HCT116 (cell line): ENCODE results near the gene ZFP92. TPM values are rescaled to one million over a fixed set of nuclear protein-coding genes. Genes with fewer than 3 reads are reported as not detected.

ENCODE experiments used
- ATAC-seq: fragments of 200-7000 bp; cut with Tn5 transposase; 2 replicates; pipeline ENCODE4 v1.9.1; 2020; ENCODE audit warnings: mild to moderate bottlenecking, moderate library complexity
- BruUV-seq: library from RNA; stranded (reverse); fragments of 400-500 nt; replicated peaks from 2 replicates; lab custom pipeline; 2021; lab: Mats Ljungman, UMichigan
- CTCF ChIA-PET: fragments of 300-600 bp; sonication (Branson Sonifier 250); formaldehyde crosslinking; loops from one replicate; lab custom pipeline; 2021; ENCODE audit warnings: antibody characterized with exemption; lab: Charles Lee
- POLR2A ChIA-PET: fragments of 300-600, 350-600 bp; sonication (Branson Sonifier 250); formaldehyde crosslinking; loops from one replicate; lab custom pipeline; 2021; ENCODE audit warnings: antibody characterized with exemption; lab: Charles Lee
- RAD21 ChIA-PET, 2 experiments: fragments of 300-600 bp; sonication (Branson Sonifier 250); formaldehyde crosslinking; loops; one replicate each; lab custom pipeline; 2023; ENCODE audit warnings: low total read pairs in 2 of 2; ENCODE audit not compliant: uncharacterized antibody in 2 of 2, unreplicated experiment in 2 of 2, low non-redundant PET in 1 of 2; lab: Charles Lee
- DNase-seq: peaks from one replicate; pipeline ENCODE4 v3.0.0-alpha.2; 2010; ENCODE audit warnings: low read depth, low spot score
- H2AFZ ChIP-seq: fragments of 200-600 bp; shearing (Covaris generic), sonication (generic); 2 replicates; pipeline ENCODE4 v1.6.1; 2017; ENCODE audit warnings: low read depth, mixed run types, mixed read lengths, antibody characterized with exemption, low read length; ENCODE audit not compliant: poor library complexity, severe bottlenecking
- H3K27ac ChIP-seq: 2 replicates; pipeline ENCODE4 v1.5.1; 2012; ENCODE audit warnings: low read depth, low read length
- H3K27me3 ChIP-seq: fragments of 200-600 bp; sonication (generic); 2 replicates; pipeline ENCODE4 v1.6.1; 2016; ENCODE audit warnings: mixed run types, low read length, mixed read lengths; ENCODE audit not compliant: insufficient read depth
- H3K36me3 ChIP-seq, 2 experiments: fragments of 200-500 bp in 1 of 2; fragments of 200-600 bp in 1 of 2; sonication (Bioruptor generic) in 1 of 2; sonication (generic) in 1 of 2; 2 replicates each; pipeline versions ENCODE4 v1.5.1 to v1.6.1; 2014 to 2016; ENCODE audit warnings: low read length in 2 of 2, inconsistent platforms in 1 of 2, mixed read lengths in 1 of 2, mixed run types in 1 of 2; ENCODE audit not compliant: insufficient read depth in 2 of 2, control insufficient read depth in 1 of 2
- H3K4me1 ChIP-seq, 2 experiments: fragments of 200-600 bp in 1 of 2; sonication (generic) in 1 of 2; 2 replicates each; pipeline versions ENCODE4 v1.5.1 to v1.6.1; 2012 to 2017; ENCODE audit warnings: low read length in 2 of 2, inconsistent platforms in 1 of 2, mild to moderate bottlenecking in 1 of 2, mixed read lengths in 1 of 2, mixed run types in 1 of 2, moderate library complexity in 1 of 2; ENCODE audit not compliant: insufficient read depth in 2 of 2, control insufficient read depth in 1 of 2
- H3K4me2 ChIP-seq: fragments of 200-600 bp; sonication (generic); 2 replicates; pipeline ENCODE4 v1.6.1; 2017; ENCODE audit warnings: mixed run types, low read length, mixed read lengths
- H3K4me3 ChIP-seq, 2 experiments: fragments of 200-600 bp in 1 of 2; sonication (generic) in 1 of 2; replicated peaks in 1 of 2; 2 replicates each; pipeline ENCODE4 v1.5.1; 2011 to 2016; ENCODE audit warnings: low read length in 2 of 2, control low read depth in 1 of 2, low read depth in 1 of 2, mild to moderate bottlenecking in 1 of 2, mixed read lengths in 1 of 2, mixed run types in 1 of 2
- H3K79me2 ChIP-seq: fragments of 200-600 bp; sonication (generic); 2 replicates; pipeline ENCODE4 v1.6.1; 2017; ENCODE audit warnings: mild to moderate bottlenecking, mixed run types, low read length, moderate library complexity, mixed read lengths; ENCODE audit not compliant: insufficient read depth
- H3K9ac ChIP-seq: fragments of 200-600 bp; sonication (generic); 2 replicates; pipeline ENCODE4 v1.6.1; 2016; ENCODE audit warnings: low read length, mixed read lengths
- H3K9me2 ChIP-seq: fragments of 200-600 bp; sonication (generic), shearing (Covaris generic); 2 replicates; pipeline ENCODE4 v1.6.1; 2017; ENCODE audit warnings: mixed run types, mild to moderate bottlenecking, moderate library complexity; ENCODE audit not compliant: insufficient read depth
- H3K9me3 ChIP-seq, 2 experiments: fragments of 200-500 bp in 1 of 2; fragments of 200-600 bp in 1 of 2; sonication (Bioruptor generic) in 1 of 2; sonication (generic) in 1 of 2; 2 replicates each; pipeline ENCODE4 v1.6.1; 2014 to 2017; ENCODE audit warnings: low read length in 2 of 2, mixed read lengths in 2 of 2, inconsistent platforms in 1 of 2, low read depth in 1 of 2, mild to moderate bottlenecking in 1 of 2, mixed run types in 1 of 2, moderate library complexity in 1 of 2; ENCODE audit not compliant: control insufficient read depth in 1 of 2, insufficient read depth in 1 of 2
- H4K20me1 ChIP-seq: fragments of 200-600 bp; sonication (generic), shearing (Covaris generic); 2 replicates; pipeline ENCODE4 v1.6.1; 2017; ENCODE audit warnings: mixed run types, mild to moderate bottlenecking, moderate library complexity; ENCODE audit not compliant: insufficient read depth
- ATF3 ChIP-seq: IDR thresholded peaks from 2 replicates; pipeline ENCODE4 v1.6.1; 2012
- CEBPB ChIP-seq: IDR thresholded peaks from 2 replicates; pipeline ENCODE4 v1.6.1; 2012; ENCODE audit warnings: low read depth
- CTCF ChIP-seq, 3 experiments: fragments of 200-600 bp in 1 of 3; sonication (generic) in 1 of 3; IDR thresholded peaks in 2 of 3; conservative IDR thresholded peaks in 1 of 3; 2 replicates each; pipeline ENCODE4 v1.5.1; 2012 to 2017; ENCODE audit warnings: low read depth in 2 of 3, low read length in 2 of 3, antibody characterized with exemption in 1 of 3, borderline replicate concordance in 1 of 3, control low read depth in 1 of 3, mild to moderate bottlenecking in 1 of 3, mixed read lengths in 1 of 3, mixed run types in 1 of 3, moderate library complexity in 1 of 3; ENCODE audit not compliant: insufficient read depth in 1 of 3
- JUND ChIP-seq: IDR thresholded peaks from 2 replicates; pipeline ENCODE4 v1.6.1; 2012
- POLR2A ChIP-seq: IDR thresholded peaks from 2 replicates; pipeline ENCODE4 v1.7.0; 2011; ENCODE audit warnings: borderline replicate concordance; ENCODE audit not compliant: insufficient read depth, insufficient read length; ENCODE audit errors: extremely low read depth
- RAD21 ChIP-seq: IDR thresholded peaks from 2 replicates; pipeline ENCODE4 v1.6.1; 2012; ENCODE audit warnings: low read depth, mild to moderate bottlenecking
- REST ChIP-seq: IDR thresholded peaks from 2 replicates; pipeline ENCODE4 v1.6.1; 2012; ENCODE audit warnings: low read depth
- SIN3A ChIP-seq: IDR thresholded peaks from 2 replicates; pipeline ENCODE4 v1.6.1; 2012; ENCODE audit warnings: low read depth
- SRF ChIP-seq: IDR thresholded peaks from 2 replicates; pipeline ENCODE4 v1.6.1; 2012; ENCODE audit warnings: low read depth
- YY1 ChIP-seq: IDR thresholded peaks from 2 replicates; pipeline ENCODE4 v1.6.1; 2011; ENCODE audit warnings: low read length, low read depth, moderate library complexity, mild to moderate bottlenecking; ENCODE audit not compliant: insufficient replicate concordance; ENCODE audit errors: extremely low read depth
- ZFX ChIP-seq: fragments of 450-650 bp; IDR thresholded peaks from 2 replicates; pipeline ENCODE4 v1.6.1; 2017
- ZNF274 ChIP-seq: fragments of 200-500 bp; sonication (Bioruptor generic); IDR thresholded peaks from 2 replicates; pipeline ENCODE4 v1.6.1; 2014; ENCODE audit warnings: mild to moderate bottlenecking, low read depth, low read length, inconsistent platforms
- intact Hi-C: fragments of 100-400 bp; cut with micrococcal nuclease; formaldehyde crosslinking; loops from 2 replicates; pipeline ENCODE4 v1.10.0; 2022
- total RNA-seq: library from RNA; stranded (reverse); gene quantifications from one replicate; pipeline ENCODE4 v1.2.1, GENCODE V29; 2021; ENCODE audit not compliant: unreplicated experiment

The ZFP92 gene
- total RNA-seq, 1 experiment from 2014 or later: not detected

GRCh38 chrX:153412746-153413720 is 1.8 kb downstream of the ZFP92 start:
- no peaks in the 10 kb centered on the region for H3K9me3 ChIP-seq
- ChIA-PET POLR2A (no interaction called here), RAD21 (no interaction called here), CTCF (no interaction called here)
- H3K4me3 ChIP-seq: no peak overlapping the region
- H3K79me2 ChIP-seq: no peaks in the 10 kb centered on the region
- DNase-seq (no peak), ATAC-seq (no peak)
- TF ChIP-seq POLR2A (no peak), CEBPB (no peak), ATF3 (no peak), CTCF (IDR thresholded peaks at IDR 0.05 in 2 of 3, conservative IDR thresholded peaks at IDR 0.05 in 1 of 3; ENCODE audit: borderline replicate concordance in 1 of 3, insufficient read depth in 1 of 3, low read depth in 2 of 3, low read length in 2 of 3) (peak in 2 of 3 experiments; percentile 16 to 19; a peak in 1 of 6 replicates), RAD21 (0 out of 2 replicates have a peak, but pooled peaks have one; percentile 23)
- H3K4me2 ChIP-seq: no peak overlapping the region
- H3K9me2 ChIP-seq: no peaks in the 10 kb centered on the region
- BruUV-seq: no TSS peak
- no peaks in the 10 kb centered on the region for H4K20me1 ChIP-seq
- intact Hi-C loops: no loop called here
- no peak overlapping the region for H3K27ac ChIP-seq
- no peaks in the 10 kb centered on the region for H3K36me3 ChIP-seq
- no peaks in the 10 kb centered on the region for H3K4me1 ChIP-seq
- H3K9ac ChIP-seq: no peak overlapping the region
- H3K27me3 ChIP-seq: no peaks in the 10 kb centered on the region
- H2AFZ ChIP-seq: no peak overlapping the region

GRCh38 chrX:153413731-153414130 is 2.5 kb downstream of the ZFP92 start:
- RAD21 ChIA-PET: no interaction called here
- DNase-seq (no peak), ATAC-seq (no peak)
- intact Hi-C loops: no loop called here
- no peak overlapping the region for H3K4me2 ChIP-seq
- H2AFZ ChIP-seq: no peak overlapping the region
- no peaks in the 10 kb centered on the region for H4K20me1 ChIP-seq
- H3K9me2 ChIP-seq: no peaks in the 10 kb centered on the region
- CTCF ChIA-PET: no interaction called here
- H3K27me3 ChIP-seq: no peaks in the 10 kb centered on the region
- H3K9ac ChIP-seq: no peak overlapping the region
- no peak overlapping the region for H3K4me3 ChIP-seq
- no peak overlapping the region for H3K27ac ChIP-seq
- no peaks in the 10 kb centered on the region for H3K9me3 ChIP-seq
- no peaks in the 10 kb centered on the region for H3K36me3 ChIP-seq
- no TSS peak for BruUV-seq
- POLR2A ChIA-PET: no interaction called here
- no peaks in the 10 kb centered on the region for H3K79me2 ChIP-seq
- no peaks in the 10 kb centered on the region for H3K4me1 ChIP-seq
- TF ChIP-seq YY1 (no peak), RAD21 (no peak), ZFX (no peak), ZNF274 (no peak), REST (no peak), SIN3A (no peak), SRF (no peak), JUND (no peak)
